Hypothalamus (tissue), 51 donors: ENCODE data around the gene CHD6.

Experiments
- DNase-seq, 51 donors: peaks; one replicate each; lab custom pipeline; 2025; lab: John Stamatoyannopoulos, UW

Gene CHD6

DNA sequence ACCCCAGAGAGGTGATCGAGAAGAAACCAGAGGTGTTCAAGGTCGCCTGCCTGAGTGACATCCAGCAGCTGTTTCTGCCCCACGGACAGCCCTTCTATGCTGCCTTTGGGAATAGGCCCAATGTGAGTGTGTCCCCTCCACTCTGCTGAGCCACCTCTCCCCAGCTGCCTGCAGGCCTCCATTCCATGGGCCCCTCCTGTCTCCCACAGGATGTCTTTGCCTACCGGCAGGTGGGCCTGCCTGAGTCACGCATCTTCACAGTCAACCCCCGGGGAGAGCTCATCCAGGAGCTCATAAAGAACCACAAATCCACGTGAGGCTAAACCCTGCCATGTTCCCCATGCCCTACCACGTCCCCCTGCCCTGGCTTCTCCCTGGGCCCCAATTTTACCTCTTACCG, 259.9 kb downstream of the CHD6 start:
- no peak for DNase-seq

DNA sequence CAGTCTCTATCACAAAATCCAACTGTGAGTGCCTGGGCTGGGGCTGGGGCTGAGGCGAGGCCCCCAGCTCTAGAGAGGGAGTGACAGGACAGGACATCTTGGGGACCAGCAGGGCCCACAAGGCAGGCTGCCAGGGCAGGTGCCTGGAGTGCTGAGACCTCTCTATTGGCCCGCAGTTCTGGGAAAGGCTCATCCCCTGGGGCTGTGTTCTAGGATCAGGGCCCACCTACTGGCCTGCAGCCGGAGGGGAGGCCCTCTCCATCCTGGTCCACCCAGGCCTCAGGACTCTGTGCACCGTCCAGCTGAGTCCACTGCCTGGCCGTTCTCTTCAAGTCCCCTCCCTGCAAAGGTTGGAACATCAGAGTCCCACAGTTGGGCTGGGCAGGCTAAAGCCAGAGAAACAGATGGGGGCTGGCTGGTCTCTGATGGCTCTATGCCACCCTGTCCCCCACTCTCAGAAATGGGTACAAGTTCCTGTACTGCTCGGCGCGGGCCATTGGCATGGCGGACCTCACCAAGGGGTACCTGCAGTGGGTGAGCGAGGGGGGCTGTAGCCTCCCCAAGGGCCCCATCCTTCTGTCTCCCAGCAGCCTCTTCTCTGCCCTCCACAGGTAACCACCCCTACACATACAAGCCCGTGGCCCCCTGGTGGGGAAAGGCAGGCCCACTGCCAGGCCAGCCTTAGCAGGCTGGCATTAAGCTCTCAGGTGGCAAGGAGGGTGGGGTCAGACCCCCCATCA, 260.6 kb downstream of the CHD6 start:
- no peak for DNase-seq

GRCh38 chr20:41356951-41357350, 261.2 kb downstream of the CHD6 start:
- DNase-seq, result no peak

- DNase-seq, result no peak
Observed at GRCh38 chr20:41355598-41356203, 262.5 kb downstream of the CHD6 start.

- no peak for DNase-seq
Observed at GRCh38 chr20:41355192-41355591, 263.0 kb downstream of the CHD6 start.

DNA sequence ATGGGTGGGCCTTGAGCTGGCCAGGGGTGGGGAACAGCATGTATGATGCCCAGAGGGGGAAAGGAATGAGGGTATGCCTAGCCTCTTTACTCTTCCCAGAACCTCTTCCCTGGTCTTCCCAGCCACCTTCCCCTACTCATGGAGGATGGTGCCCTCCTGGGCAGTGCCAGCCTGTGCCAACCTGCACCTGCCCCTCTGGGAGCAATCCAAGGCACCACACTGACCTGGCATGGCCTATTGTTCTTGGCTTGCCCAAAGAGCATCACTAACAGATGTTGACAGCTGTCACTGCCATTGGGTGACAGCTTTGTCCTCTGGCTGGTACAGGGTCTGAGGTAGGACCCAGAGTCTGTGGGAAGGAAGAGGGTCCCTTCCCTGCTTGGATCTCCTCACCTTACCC, 264.6 kb downstream of the CHD6 start:
- DNase-seq, result no peak

- no peak for DNase-seq
Observed at GRCh38 chr20:41352666-41353065, 265.5 kb downstream of the CHD6 start.

GRCh38 chr20:41352106-41352505, 266.1 kb downstream of the CHD6 start:
- DNase-seq, result no peak
